Measurements from ENCODE around the gene UBALD1.
"Not testable (repeated sequence)": the region's sequence is repeated elsewhere in the genome, so short reads cannot be mapped to it uniquely, and the experiment has no call there.

UBALD1 gene

DNA sequence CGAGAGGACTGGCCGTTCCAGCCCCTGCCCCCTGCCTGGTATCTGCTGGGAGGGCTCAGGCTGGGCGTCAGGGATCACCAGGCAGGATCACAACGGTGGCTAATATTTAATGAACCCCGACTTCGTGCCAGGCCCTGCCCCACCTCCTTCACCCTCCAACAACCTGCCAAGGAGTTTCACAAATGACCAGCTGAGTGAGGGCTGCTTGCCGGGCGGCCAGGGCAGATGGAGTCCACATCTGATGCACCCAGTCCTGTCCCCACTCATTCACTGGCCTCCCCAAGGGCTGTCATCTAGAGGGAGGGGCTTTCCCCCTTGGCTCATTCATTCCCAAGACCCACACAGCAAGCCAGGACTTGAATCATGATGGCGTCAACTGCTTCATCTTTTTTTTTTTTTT lies 17.5 kb downstream of the UBALD1 start:
- no peak for ATAC-seq
- Mint-ChIP-seq H3K27me3 (peaks cover 22% of the 10 kb centered on the region), H3K4me1 (no peaks in the 10 kb centered on the region), H3K9me3 (no peaks in the 10 kb centered on the region), H3K36me3 (no peaks in the 10 kb centered on the region), H3K4me3 (no peak overlapping the region), H3K27ac (no peak overlapping the region)

DNA sequence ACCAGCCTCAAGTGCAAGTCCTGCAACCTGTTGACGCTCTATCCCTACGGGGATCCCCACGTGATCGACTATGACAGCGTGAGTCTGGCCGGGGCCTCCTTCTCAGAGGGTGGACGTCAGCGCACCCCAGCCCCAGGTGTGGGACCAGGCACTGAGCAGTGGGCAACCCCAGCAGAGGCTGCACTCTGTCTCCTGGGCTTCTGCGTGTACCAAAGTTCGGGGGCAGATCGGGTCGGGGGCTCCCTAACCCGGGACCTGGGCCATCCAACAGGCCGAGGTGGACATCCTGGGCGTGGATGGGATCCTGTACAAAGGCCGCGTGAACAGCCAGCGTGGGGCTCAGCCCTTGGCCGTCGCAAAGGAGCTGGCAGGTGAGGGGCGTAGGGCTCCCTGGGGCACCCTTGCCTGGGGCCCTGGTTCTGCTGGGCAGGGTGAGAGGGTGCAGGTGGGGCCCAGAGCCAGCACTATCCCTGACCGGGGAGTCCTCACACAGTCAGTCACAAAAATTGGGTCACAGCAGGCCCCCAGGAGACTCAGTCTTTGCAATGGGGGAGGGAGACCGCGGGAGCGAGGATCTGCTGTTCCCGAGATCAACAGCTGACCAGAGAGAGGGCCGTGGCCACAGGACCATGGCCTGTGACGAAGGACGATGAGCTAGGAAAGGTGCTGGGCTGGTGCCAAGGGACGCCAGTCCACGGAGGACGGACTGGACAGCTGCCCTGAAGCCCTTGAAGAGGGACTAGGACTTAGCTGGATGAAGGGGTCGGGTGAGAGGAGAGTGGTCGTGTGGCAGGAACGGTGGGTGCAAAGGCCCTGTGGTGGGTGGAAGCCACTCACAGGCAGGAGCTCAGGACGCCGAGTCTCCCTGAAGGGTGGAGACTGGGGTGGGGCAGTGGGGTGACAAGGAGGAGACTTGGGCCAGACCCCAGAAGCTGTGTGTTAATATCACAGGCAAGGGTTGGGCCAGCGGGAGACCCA lies 20.0 kb downstream of the UBALD1 start:
- no peak overlapping the region for H3K27ac Mint-ChIP-seq
- H3K27me3 Mint-ChIP-seq: peaks cover 22% of the 10 kb centered on the region
- H3K36me3 Mint-ChIP-seq: no peaks in the 10 kb centered on the region
- H3K4me1 Mint-ChIP-seq: no peaks in the 10 kb centered on the region
- ATAC-seq: no peak
- H3K9me3 Mint-ChIP-seq: no peaks in the 10 kb centered on the region
- no peak overlapping the region for H3K4me3 Mint-ChIP-seq

DNA sequence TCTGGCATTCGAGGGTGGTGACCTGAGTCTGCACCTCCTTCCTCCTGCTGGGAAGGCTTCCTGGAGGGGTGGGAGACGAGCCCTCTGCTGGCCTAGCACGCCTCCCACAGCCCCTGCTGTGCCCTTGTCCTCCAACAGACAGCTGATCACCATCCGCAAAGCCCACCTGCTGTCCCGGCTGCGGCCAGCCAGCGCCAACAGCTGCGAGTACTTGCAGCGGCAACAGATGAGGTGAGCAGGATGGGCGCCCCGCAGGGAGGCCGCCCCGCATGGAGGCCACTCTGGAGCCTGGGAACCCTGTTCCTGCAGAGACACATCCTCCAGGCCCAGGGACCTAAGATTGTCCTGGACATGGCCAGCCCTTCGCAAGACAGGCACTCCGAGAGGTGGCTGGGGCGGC lies 21.6 kb downstream of the UBALD1 start:
- Mint-ChIP-seq H3K9me3 (no peaks in the 10 kb centered on the region), H3K27me3 (peaks cover 22% of the 10 kb centered on the region), H3K27ac (no peak overlapping the region), H3K4me1 (no peaks in the 10 kb centered on the region), H3K4me3 (no peak overlapping the region), H3K36me3 (no peaks in the 10 kb centered on the region)
- ATAC-seq: no peak

DNA sequence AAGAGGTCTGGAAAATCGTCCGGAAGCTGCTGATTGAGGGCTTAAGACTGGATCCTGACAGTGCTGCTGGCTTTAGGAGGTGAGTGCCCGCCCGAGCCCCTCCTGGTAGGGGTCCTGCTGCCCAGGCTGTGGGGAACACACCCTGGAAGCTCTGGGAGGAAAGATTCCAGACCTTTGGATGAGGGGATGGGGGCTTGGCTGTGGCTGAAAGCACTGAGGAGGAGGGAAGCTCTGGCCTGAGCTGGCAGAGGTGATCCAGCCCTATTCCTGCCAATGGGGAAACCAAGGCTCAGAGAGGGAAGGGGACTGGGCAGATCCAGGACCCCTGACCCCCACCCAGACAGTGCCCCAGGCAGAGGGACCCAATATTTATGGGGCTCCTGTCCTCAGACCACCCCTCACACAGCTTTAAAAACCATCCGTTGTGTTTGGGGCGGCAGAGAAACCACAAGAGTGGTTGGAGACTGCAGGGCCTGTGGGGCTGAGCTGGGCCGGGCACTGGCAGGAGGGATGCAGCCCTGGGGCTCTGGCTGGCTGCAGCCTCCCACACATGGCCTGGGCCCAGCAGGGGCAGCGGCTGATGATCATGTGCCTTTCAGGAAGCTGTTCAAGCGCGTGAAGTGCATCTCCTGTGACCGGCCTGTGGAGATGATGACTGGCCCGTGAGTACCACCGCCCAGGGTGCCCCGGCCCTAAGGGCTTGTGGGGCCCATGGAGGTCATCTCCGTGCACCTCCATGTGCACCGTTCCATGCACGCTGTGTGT lies 22.8 kb downstream of the UBALD1 start:
- ATAC-seq: no peak
- peaks cover 22% of the 10 kb centered on the region for H3K27me3 Mint-ChIP-seq
- H3K36me3 Mint-ChIP-seq: no peaks in the 10 kb centered on the region
- H3K4me3 Mint-ChIP-seq: no peak overlapping the region
- no peaks in the 10 kb centered on the region for H3K4me1 Mint-ChIP-seq
- no peak overlapping the region for H3K27ac Mint-ChIP-seq
- no peaks in the 10 kb centered on the region for H3K9me3 Mint-ChIP-seq

DNA sequence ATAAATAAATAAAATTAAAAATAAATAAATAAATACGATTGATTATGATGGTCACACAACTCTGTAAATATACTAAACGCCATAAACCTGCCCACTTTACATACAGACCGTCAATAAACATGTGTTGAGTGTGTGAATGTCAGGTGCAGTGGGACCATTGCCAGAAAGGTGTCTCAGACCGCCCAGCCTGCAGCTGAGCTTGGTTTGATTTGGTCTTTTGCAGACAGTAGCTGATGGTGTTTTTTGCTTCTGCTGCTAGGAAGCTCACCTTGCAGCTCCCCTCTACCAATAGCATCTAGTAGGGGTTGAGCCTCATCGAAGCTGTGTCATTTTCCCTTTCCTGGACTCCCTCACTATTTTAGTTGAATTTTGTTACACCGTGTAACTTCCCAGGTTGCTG lies 23.5 kb downstream of the UBALD1 start:
- Mint-ChIP-seq H3K27ac (no peak overlapping the region), H3K36me3 (no peaks in the 10 kb centered on the region), H3K9me3 (no peaks in the 10 kb centered on the region), H3K4me3 (no peak overlapping the region), H3K27me3 (peaks cover 28% of the 10 kb centered on the region), H3K4me1 (no peaks in the 10 kb centered on the region)
- ATAC-seq: no peak

DNA sequence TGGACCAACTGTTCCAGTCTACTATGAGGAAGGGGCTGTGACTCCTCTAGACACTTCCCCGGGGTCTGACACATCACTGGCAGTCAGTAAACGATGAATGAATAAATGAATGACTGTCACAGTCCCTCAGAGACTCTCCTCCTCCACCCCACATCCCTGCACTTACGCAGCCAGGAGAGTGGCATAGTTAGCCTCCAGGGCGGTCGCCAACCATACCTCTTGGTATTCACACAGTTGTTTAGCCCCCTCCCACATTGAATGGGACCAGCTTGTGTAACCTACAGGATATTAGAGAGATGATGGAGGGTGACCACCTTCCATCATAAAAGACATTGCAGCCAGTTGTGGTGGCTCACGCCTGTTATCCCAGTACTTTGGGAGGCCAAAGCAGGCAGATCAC lies 25.7 kb downstream of the UBALD1 start:
- Mint-ChIP-seq H3K4me1 (peaks cover 5% of the 10 kb centered on the region), H3K36me3 (no peaks in the 10 kb centered on the region), H3K27ac (no peak overlapping the region), H3K27me3 (peaks cover 25% of the 10 kb centered on the region), H3K4me3 (no peak overlapping the region), H3K9me3 (no peaks in the 10 kb centered on the region)
- ATAC-seq: no peak

DNA sequence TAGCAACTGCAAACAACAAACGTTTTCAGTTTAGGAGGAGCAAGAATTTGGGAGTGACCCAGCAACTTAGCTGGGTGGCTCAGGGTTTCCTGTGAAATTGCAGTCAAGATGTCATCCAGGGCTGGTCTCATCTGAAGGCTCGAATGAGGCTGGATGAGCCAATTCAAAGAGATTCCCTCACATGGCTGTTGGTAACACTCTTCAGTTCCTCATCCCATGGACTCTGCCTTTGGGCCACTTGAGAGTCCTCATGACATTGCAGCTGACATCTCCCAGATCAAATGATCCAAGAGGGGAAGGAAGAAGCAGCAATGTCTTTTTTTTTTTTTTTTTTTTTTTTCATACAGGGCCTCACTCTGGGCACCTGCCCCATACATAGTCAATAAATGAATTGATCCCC lies 26.3 kb downstream of the UBALD1 start:
- Mint-ChIP-seq H3K27ac (no peak overlapping the region), H3K27me3 (peaks cover 20% of the 10 kb centered on the region), H3K4me1 (peaks cover 5% of the 10 kb centered on the region), H3K9me3 (no peaks in the 10 kb centered on the region), H3K36me3 (no peaks in the 10 kb centered on the region), H3K4me3 (no peak overlapping the region)
- no peak for ATAC-seq

DNA sequence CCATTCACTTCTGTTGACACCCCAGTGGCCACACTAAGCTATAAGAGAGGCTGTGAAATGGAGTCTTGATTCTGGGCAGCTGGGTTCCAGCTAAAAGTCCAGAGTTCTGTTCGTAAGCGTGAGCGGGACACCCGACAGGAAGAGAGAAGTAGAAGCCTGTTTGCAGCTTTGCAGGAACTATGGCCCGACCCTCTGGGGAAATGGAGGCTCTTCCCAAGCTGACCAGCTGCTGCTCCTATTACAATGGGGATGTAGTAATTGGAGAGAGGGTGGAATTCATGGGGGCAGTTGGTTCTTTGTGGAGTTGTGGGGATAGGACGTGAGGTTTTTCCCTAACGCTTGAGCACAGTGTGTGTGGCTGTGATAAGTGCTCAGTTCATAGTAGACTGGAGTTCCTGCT lies 28.4 kb downstream of the UBALD1 start:
- no peak overlapping the region for H3K27ac Mint-ChIP-seq
- no peaks in the 10 kb centered on the region for H3K9me3 Mint-ChIP-seq
- H3K4me3 Mint-ChIP-seq: no peak overlapping the region
- no peak for ATAC-seq
- H3K4me1 Mint-ChIP-seq: peaks cover 5% of the 10 kb centered on the region
- peaks cover 16% of the 10 kb centered on the region for H3K27me3 Mint-ChIP-seq
- H3K36me3 Mint-ChIP-seq: no peaks in the 10 kb centered on the region

DNA sequence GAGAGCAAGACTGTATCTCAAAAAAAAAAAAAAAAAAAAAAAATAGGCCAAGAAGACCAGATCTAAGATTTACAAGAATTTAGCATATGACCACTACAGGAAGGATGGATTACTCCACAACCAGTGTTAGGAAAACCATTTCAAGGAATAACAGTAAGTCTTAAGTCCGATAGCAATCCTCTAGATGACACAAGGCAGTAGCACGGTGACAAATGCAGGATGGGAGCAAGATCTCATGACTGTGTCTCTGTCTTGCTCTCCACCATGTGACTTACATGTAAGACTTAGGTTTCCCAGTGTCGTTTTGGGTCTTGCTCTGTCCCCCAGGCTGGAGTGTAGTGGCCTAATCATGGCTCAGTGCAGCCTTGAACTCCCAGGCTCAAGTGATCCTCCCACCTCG lies 30.8 kb downstream of the UBALD1 start:
- H3K27ac Mint-ChIP-seq: no peak overlapping the region
- peaks cover 5% of the 10 kb centered on the region for H3K4me1 Mint-ChIP-seq
- ATAC-seq: no peak
- H3K27me3 Mint-ChIP-seq: peaks cover 16% of the 10 kb centered on the region
- H3K9me3 Mint-ChIP-seq: no peaks in the 10 kb centered on the region
- H3K36me3 Mint-ChIP-seq: no peaks in the 10 kb centered on the region
- no peak overlapping the region for H3K4me3 Mint-ChIP-seq

DNA sequence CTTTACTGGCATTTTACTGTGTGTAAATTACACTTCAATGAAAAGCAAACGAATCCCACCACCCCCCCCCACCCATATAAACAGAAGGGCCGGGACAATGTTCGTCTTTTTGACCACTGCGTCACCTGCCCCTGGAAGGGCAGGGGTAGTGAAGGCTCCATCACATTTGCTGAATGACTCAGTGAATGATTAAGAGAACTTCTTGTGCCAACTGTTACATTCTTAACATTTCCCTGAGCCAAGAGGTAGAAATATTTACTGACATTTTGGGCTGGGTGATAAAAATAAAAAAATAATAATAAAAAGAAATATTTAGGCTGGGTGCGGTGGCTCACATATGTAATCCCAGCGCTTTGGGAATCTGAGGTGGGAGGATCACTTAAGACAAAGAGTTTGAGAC lies 34.4 kb downstream of the UBALD1 start:
- Mint-ChIP-seq H3K4me1 (no peaks in the 10 kb centered on the region), H3K4me3 (no peak overlapping the region), H3K27me3 (peaks cover 10% of the 10 kb centered on the region), H3K27ac (no peak overlapping the region), H3K36me3 (no peaks in the 10 kb centered on the region), H3K9me3 (no peaks in the 10 kb centered on the region)
- ATAC-seq: no peak

DNA sequence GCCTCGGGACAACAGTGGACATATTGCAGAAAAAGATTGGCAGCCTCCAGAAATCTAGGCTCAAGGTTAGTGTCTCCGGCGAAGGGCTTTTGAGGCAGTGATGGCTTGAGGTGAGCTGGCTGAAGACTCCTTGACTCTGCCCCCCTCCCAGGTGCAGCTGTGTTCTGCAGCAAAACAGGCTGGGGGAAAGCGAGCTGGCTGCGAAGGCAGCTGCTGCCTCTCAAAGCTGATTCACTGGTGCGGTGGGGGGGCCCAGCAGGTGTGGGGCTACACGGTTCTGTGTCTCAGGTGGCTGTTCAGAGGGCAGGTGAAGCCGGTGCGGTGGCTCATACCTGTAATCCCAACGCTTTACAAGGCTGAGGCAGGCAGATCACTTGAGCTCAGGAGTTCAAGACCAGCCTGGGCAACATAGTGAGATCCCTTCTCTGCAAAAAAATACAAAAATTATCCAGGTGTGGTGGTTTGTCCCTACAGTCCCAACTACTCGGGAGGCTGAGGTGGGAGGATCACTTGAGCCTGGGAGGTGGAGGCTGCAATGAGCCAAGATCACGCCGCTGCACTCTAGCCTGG lies 35.6 kb downstream of the UBALD1 start:
- H3K36me3 Mint-ChIP-seq: no peaks in the 10 kb centered on the region
- H3K27ac Mint-ChIP-seq: no peak overlapping the region
- no peak for ATAC-seq
- H3K4me3 Mint-ChIP-seq: no peak overlapping the region
- no peaks in the 10 kb centered on the region for H3K9me3 Mint-ChIP-seq
- no peaks in the 10 kb centered on the region for H3K4me1 Mint-ChIP-seq
- peaks cover 8% of the 10 kb centered on the region for H3K27me3 Mint-ChIP-seq

DNA sequence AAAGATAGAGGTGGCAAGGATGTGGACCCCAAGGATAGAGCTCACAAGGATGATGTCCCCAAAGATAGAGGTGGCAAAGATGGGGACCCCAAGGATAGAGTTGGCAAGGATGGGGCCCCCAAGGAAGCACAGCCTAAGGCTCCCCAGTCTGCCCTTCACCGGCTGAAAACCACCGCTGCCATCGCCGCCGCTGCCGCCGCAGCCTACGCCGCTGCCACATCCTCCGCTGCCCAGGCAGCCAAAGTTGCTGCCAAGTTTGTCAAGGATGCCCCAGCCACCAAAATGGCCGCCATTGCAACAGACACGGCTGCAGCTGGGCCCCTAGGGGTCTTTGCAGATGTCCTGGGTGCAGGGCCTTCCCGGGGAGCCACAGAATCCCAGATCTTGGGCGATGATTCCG lies 38.7 kb downstream of the UBALD1 start:
- H3K27me3 Mint-ChIP-seq: peaks cover 8% of the 10 kb centered on the region
- H3K27ac Mint-ChIP-seq: no peak overlapping the region
- no peaks in the 10 kb centered on the region for H3K9me3 Mint-ChIP-seq
- H3K4me1 Mint-ChIP-seq: no peaks in the 10 kb centered on the region
- no peaks in the 10 kb centered on the region for H3K36me3 Mint-ChIP-seq
- no peak for ATAC-seq
- no peak overlapping the region for H3K4me3 Mint-ChIP-seq

DNA sequence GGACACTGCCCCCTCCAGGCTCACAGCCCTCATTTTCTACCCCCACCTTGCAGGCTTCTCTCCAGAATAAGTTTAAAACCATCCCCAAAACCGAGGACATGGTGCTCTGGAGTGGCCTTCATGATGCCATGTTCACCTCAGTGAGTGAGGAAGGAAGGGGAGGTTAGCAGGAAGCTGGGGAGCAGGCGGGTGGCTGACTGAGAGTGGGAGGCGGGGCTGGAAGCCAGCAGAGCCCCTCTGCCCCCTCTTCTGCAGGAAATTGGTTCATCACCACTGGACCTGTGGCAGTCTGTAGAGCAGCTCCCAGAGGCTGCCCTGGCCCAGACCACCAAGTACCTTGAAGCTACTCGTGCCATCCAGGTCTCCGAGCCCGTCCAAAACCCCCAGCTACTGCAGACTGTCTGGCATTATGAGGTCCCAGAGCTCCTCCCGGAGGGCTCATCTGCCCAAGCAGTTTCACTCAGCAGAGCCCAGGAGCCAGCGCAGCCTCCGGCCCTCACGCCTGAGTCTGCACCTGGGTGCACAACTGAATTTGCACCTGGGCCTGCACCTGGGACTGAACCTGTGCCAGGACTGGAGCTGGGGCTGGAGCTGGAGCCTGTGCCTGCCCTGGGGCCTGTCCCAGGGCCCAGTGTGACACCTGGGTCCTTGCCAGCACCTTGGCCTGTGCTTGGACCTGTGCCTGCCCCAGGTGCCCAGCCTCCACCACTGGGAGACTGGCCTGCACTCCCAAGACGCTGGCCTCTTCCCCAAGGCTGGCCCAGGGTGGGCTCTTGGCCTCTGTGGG lies 39.6 kb downstream of the UBALD1 start:
- Mint-ChIP-seq H3K36me3 (no peaks in the 10 kb centered on the region), H3K27ac (no peak overlapping the region), H3K4me3 (no peak overlapping the region), H3K4me1 (no peaks in the 10 kb centered on the region), H3K9me3 (no peaks in the 10 kb centered on the region), H3K27me3 (peaks cover 8% of the 10 kb centered on the region)
- ATAC-seq: no peak

DNA sequence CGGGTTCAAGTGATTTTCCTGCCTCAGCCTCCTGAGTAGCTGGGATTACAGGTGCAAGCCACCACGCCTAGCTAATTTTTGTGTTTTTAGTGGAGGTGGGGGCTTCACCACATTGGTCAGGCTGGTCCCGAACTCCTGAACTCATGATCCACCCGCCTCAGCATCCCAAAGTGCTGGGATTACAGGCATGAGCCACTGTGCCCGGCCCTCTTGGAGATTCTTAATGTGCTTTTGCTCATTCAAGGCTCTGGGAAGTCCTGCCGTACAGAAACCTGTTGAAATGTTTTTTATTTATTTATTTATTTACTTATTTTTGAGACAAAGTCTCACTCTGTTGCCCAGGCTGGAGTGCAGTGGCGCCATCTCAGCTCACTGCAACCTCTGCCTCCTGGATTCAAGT lies 40.8 kb downstream of the UBALD1 start:
- not testable (repeated sequence) for H3K36me3 Mint-ChIP-seq, H3K27me3 Mint-ChIP-seq, H3K27ac Mint-ChIP-seq, H3K9me3 Mint-ChIP-seq, ATAC-seq, H3K4me3 Mint-ChIP-seq, H3K4me1 Mint-ChIP-seq

DNA sequence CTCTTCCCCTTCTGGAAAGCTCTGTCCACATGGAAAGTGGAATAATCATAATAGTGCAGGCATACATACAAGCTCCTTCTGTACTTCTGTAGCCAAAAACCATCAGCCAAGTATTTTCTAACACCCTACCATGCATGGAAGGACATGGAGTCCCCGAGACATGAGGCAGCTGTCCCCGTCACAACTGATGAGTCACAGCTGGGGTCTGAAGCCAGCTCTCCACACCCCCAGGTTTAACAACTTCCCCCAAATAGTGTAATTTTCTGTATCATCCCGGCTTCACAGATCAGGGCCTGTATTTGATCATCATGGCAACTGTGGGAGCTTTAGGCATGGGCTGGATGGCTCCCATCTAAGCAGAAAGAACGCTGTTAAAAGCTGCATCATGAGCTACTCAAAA lies 42.0 kb downstream of the UBALD1 start:
- ATAC-seq: no peak
- Mint-ChIP-seq H3K9me3 (no peaks in the 10 kb centered on the region), H3K4me3 (no peak overlapping the region), H3K27ac (no peak overlapping the region), H3K36me3 (no peaks in the 10 kb centered on the region), H3K27me3 (peaks cover 8% of the 10 kb centered on the region), H3K4me1 (no peaks in the 10 kb centered on the region)

Data from stimulated activated memory B cell treated with anti-CD40 and anti-IgM and Interleukin-4, amounts not matched to agents 10 μg/mL and 1 μg/mL and 100 μg/mL, for 72 hours (primary cell).